Measurements from ENCODE around the gene TRMT11. TPM values are rescaled to one million over a fixed set of nuclear protein-coding genes. Genes with fewer than 3 reads are reported as not detected.

TRMT11 gene
- total RNA-seq, 1 experiment from 2014 or later = 36.7 TPM

DNA sequence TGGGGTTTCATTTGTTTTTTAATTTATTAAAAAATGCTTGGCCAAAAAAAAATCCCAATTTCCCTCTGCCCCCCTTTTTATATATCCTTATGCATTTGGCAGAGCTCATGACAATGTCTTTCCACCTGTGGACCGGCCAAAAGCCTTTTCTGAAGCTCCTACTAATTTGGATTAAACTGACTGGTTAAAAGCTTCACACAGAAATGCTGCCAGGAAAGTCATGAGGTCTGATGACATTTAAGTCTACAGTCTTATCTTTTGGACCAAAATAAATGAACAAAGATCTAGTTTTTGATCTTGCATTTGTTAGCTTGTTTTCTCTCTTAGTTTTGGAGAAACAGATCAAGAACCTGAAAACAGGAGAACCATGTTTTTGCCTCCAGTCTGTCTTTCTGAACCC is 66.1 kb downstream of the TRMT11 start:
- Histone ChIP-seq H3K4me1 (peaks cover 52% of the 10 kb centered on the region), H3K9me3 (no peaks in the 10 kb centered on the region; the same call in 1 of the 2 replicates), H3K27me3 (replicated peaks; ENCODE audit: control insufficient read depth, insufficient read depth, low read length) (no peaks in the 10 kb centered on the region), H3K36me3 (ENCODE audit: control insufficient read depth, insufficient read depth, low read length) (no peaks in the 10 kb centered on the region), H3K4me3 (ENCODE audit: low read depth, low read length) (no peak overlapping the region)
- Mint-ChIP-seq H3K4me3 (ENCODE audit: unreplicated experiment) (no peak overlapping the region), H3K36me3 (ENCODE audit: insufficient read depth, unreplicated experiment) (peaks cover 38% of the 10 kb centered on the region), H3K4me1 (ENCODE audit: low read depth, unreplicated experiment) (peaks cover 31% of the 10 kb centered on the region), H3K9me3 (ENCODE audit: unreplicated experiment) (peaks cover 8% of the 10 kb centered on the region), H3K27ac (ENCODE audit: unreplicated experiment) (no peak overlapping the region), H3K27me3 (ENCODE audit: insufficient read depth, unreplicated experiment) (no peaks in the 10 kb centered on the region)
- DNase-seq = no peak
- intact Hi-C loops (cut with micrococcal nuclease; ENCODE audit: unreplicated experiment) = no loop called here
- ChIA-PET POLR2A (no interaction called here), CTCF (no interaction called here)
- TF ChIP-seq CTCF (IDR thresholded peaks at IDR 0.05; ENCODE audit: insufficient read depth in 1 of 2, low read depth in 1 of 2, low read length in 1 of 2, severe bottlenecking in 1 of 2, unreplicated experiment in 1 of 2) = no peak
- no TSS peak for BruUV-seq (replicated peaks)

- POLR2A ChIA-PET = no interaction called here
- Histone ChIP-seq H3K36me3 (ENCODE audit: control insufficient read depth, insufficient read depth, low read length) (no peaks in the 10 kb centered on the region), H3K4me1 (peaks cover 50% of the 10 kb centered on the region), H3K4me3 (ENCODE audit: low read depth, low read length) (no peak overlapping the region), H3K27me3 (replicated peaks; ENCODE audit: control insufficient read depth, insufficient read depth, low read length) (no peaks in the 10 kb centered on the region), H3K9me3 (no peaks in the 10 kb centered on the region; the same call in 1 of the 2 replicates)
- no peak for DNase-seq
- H3K4me3 Mint-ChIP-seq (ENCODE audit: unreplicated experiment) = no peak overlapping the region
- no TSS peak for BruUV-seq (replicated peaks)
- TF ChIP-seq CTCF (IDR thresholded peaks at IDR 0.05; ENCODE audit: insufficient read depth in 1 of 2, low read depth in 1 of 2, low read length in 1 of 2, severe bottlenecking in 1 of 2, unreplicated experiment in 1 of 2) = no peak
- H3K4me1 Mint-ChIP-seq (ENCODE audit: low read depth, unreplicated experiment) = peaks cover 30% of the 10 kb centered on the region
- intact Hi-C loops (cut with micrococcal nuclease; ENCODE audit: unreplicated experiment) = no loop called here
- peaks cover 6% of the 10 kb centered on the region for H3K9me3 Mint-ChIP-seq (ENCODE audit: unreplicated experiment)
- H3K27ac Mint-ChIP-seq (ENCODE audit: unreplicated experiment) = no peak overlapping the region
- CTCF ChIA-PET = no interaction called here
- H3K36me3 Mint-ChIP-seq (ENCODE audit: insufficient read depth, unreplicated experiment) = peaks cover 33% of the 10 kb centered on the region
- no peaks in the 10 kb centered on the region for H3K27me3 Mint-ChIP-seq (ENCODE audit: insufficient read depth, unreplicated experiment)
Observed at GRCh38 chr6:126054258-126054702, 67.9 kb downstream of the TRMT11 start.

DNA sequence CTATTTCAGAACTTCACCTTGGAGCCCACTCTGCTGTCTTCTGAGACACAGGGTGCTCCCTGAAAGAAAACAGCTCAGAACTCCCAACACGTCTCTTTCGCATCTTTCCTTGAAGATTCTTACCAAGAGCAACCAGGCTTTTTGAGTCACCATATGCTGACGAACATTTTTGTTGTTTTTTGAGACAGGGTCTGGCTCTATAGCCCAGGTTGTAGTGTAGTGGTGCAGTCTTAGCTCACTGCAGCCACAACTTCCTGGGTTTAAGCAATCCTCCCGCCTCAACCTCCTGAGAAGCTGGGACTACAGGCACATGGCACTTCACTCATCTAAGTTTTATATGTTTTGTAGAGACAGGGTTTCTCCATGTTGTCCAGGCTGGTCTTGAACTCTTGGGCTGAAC is 68.5 kb downstream of the TRMT11 start:
- Histone ChIP-seq H3K9me3 (no peaks in the 10 kb centered on the region; the same call in 1 of the 2 replicates), H3K4me1 (peaks cover 44% of the 10 kb centered on the region), H3K4me3 (ENCODE audit: low read depth, low read length) (no peak overlapping the region), H3K36me3 (ENCODE audit: control insufficient read depth, insufficient read depth, low read length) (no peaks in the 10 kb centered on the region), H3K27me3 (replicated peaks; ENCODE audit: control insufficient read depth, insufficient read depth, low read length) (no peaks in the 10 kb centered on the region)
- DNase-seq = no peak
- Mint-ChIP-seq H3K4me3 (ENCODE audit: unreplicated experiment) (no peak overlapping the region), H3K27me3 (ENCODE audit: insufficient read depth, unreplicated experiment) (no peaks in the 10 kb centered on the region), H3K4me1 (ENCODE audit: low read depth, unreplicated experiment) (peaks cover 24% of the 10 kb centered on the region), H3K27ac (ENCODE audit: unreplicated experiment) (peak overlapping the region; percentile 28), H3K36me3 (ENCODE audit: insufficient read depth, unreplicated experiment) (peaks cover 36% of the 10 kb centered on the region), H3K9me3 (ENCODE audit: unreplicated experiment) (peaks cover 1% of the 10 kb centered on the region)
- ChIA-PET CTCF (no interaction called here), POLR2A (no interaction called here)
- intact Hi-C loops (cut with micrococcal nuclease; ENCODE audit: unreplicated experiment) = no loop called here
- TF ChIP-seq CTCF (IDR thresholded peaks at IDR 0.05; ENCODE audit: insufficient read depth in 1 of 2, low read depth in 1 of 2, low read length in 1 of 2, severe bottlenecking in 1 of 2, unreplicated experiment in 1 of 2) = no peak
- no TSS peak for BruUV-seq (replicated peaks)

Data from Caco-2 (cell line).